Activated CD8-positive, alpha-beta memory T cell treated with anti-CD3 and anti-CD28 coated beads, Interleukin-2, amount 50 U/mL, for 24 hours (primary cell): ENCODE measurements around the gene VPS37C.
"Not testable (repeated sequence)": the region's sequence is repeated elsewhere in the genome, so short reads cannot be mapped to it uniquely, and the experiment has no call there.

ENCODE experiments used
- DNase-seq: peaks from one replicate; pipeline ENCODE4 v3.0.0-alpha.2; 2020; ENCODE audit errors: extremely low read depth

Gene VPS37C

DNA sequence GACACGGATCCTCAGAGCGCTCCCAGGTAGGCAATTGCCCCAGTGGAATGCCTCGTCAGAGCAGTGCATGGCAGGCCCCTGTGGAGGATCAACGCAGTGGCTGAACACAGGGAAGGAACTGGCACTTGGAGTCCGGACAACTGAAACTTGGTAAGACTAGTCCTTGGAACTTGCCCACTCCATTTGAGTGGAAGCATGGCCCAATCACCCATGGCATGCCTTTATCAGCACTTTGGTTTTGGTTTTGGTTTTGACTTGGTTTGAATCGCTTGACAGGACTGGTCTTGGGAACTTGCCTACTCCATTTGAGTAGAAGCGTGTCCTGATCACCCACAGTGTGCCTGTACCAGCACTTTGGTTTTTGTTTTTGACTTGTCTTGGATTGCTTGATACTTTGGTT, 67.1 kb downstream of the VPS37C start:
- not testable (repeated sequence) for DNase-seq

DNA sequence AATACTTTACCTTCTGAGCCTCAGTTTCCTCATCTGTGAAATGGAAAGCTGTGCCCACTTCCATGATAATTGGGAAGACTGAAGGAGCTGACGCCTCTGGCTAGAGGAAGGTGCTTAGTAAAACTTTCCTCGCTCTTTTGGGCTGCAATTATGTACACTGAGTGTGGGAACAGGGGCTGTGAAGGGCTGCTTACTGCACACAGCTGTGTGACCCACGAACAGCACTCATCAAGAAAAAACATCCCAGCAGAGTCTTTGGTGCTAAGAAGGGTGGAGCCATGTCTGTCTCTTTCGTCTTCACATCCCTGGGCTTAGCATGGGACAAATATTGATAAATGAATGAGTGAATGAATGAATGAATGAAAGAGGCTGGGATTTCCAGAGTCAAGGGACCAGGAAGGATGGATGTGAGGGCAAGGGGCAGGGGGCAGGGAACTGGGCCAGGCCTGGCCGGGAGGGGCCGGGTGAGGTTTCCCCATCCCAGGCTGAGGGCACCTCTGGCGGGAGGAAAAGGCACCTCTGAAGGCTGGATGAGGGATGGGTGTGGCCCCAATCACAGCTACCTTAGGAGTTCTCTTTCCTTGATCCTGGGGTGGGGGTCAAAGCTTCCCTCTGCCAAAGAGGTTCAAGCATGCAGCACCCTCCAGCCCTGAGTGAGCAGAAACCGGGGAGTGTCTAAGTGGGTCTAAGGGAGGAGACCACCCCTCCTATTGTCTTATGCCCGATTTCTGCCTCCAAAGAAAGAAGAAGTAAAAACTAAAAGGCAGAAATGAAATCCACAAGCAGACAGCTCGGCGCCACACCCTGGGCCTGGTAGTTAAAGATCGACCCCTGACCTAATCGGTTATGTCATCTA, 68.1 kb downstream of the VPS37C start:
- no peak for DNase-seq

DNA sequence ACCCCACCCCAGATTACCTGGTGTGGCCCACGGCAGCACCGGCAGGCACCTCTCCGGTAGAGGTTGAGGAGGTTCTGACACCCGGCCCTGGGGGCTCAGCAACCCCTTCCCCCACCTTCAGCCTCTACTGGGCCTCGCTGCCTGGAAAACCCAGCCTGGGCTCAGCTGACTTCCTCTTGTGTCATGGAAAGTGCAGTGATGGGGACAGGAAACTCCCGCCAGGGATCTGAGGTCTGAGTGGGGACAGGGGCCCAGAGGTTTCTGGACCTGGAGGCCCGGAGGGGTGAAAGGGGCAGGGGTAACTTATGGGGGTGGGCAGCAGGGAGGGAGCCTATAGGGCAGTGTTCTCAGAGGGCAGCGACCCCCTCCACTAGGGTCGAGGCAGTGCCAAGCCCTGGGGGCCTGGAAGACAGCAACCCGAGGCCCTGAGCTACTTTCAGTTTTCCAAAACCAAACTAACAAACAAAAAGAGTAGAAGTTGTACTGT, 68.9 kb downstream of the VPS37C start:
- no peak for DNase-seq

DNA sequence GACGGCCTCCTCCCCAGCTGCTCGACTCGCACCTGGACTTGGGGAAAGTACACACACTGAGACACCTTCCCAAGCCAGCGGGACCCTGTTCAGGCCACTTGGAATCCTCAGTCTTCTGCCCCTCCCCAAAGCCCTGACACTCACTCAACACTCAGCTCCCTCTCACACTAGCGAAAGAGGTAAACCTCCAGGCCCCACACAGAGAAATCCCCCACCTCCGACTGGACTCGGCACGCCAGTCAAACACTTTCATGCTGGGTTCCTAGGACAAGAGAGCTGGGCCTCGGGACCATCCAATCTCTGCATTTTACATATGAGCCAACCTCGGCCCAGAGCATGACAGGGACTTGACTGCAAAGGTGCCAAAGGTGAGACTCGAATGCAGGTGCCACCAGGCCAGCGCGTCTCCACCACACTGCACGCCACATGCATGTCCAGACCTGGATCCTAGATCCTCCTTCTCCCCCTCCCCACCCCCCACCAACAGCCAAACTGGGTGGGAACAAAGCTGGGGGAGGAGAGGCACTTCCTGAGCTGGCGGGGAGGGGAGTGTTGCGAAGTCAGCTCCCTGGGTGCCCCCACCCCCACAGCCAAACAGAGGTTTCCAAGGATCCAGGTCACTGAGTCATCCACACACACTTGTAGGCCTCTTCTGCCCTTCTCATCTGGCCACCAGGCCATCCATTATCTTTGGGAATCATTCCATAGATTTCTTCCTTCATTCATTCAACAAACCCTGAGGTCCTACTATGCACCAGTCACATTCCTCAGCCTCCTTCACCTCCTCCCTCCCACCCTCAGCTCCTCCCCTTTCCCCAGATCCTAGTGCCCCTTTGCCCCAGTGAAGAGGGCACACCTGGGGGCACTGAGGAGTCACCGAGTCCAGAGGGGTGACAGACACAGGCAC, 69.6 kb downstream of the VPS37C start:
- DNase-seq = no peak

DNA sequence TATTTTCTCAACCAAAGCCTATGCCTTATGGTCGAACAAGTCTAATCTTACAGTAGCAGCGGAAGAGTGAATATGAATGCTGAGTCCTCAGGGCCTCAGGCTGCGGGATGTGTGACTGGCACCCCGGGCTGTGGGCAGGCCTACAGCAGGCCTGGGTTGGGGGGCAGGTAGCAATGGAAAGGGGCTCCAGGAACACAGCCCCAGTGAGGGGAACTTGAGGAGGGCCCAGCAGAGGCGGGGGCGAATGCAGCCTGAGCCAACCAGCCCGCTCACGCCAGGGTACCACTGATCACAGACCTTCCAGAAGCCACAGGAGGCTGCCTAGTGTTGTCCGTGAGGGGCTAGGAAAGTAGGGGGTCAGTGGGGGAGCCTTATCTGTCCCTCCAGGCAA, 70.2 kb downstream of the VPS37C start:
- no peak for DNase-seq

DNA sequence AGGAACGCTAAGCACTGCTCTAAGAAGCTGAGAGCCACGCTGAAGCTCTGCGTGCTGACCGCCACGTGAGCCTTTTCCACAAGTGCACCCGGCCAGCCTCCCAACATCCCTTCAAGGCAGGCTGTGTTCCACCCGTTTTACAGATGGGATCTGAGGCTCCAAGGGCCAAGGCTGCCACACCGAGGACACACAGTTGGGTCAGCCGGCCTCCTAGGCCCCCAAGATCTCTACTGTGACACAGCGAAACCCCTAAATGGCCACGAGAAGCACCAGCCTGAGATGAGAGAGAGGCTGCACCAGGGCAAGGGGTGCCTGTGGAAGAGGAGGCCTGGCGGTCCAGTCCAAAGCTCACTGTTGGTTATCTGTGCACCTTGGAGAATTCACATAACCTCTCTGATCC, 70.7 kb downstream of the VPS37C start:
- no peak for DNase-seq

DNA sequence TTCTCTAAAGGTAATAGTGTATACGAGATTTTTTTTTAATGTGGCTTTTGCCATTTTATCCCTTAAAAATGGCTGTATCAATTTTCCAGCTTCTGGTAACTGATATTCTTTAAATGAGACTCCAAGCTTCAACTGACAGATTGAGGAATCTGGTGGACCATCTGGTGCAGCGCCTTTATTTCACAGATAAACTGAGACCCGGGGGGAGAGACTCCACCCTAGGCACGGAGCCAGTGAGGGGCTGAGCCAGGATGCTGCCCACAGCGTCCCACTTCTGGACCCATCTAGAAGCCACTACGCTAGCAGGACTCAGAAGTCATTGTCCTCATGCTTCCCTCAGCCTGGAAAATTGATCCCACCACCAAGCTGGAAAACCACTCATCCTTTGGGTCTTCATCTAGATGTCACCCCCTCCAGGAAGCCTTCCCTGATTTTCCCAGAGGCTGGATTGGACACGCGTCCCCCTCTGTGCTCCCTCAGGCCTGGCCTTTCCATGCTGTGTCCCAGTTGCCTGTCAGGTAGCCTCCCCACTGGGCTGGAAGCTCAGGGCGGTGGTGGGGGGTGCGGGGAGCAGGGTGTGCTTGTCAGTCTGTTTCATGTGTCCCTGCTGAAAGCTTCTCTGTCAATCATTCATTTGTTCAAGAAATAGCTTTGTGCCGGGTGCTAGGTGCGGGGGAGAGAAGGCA, 71.3 kb downstream of the VPS37C start:
- no peak for DNase-seq

DNA sequence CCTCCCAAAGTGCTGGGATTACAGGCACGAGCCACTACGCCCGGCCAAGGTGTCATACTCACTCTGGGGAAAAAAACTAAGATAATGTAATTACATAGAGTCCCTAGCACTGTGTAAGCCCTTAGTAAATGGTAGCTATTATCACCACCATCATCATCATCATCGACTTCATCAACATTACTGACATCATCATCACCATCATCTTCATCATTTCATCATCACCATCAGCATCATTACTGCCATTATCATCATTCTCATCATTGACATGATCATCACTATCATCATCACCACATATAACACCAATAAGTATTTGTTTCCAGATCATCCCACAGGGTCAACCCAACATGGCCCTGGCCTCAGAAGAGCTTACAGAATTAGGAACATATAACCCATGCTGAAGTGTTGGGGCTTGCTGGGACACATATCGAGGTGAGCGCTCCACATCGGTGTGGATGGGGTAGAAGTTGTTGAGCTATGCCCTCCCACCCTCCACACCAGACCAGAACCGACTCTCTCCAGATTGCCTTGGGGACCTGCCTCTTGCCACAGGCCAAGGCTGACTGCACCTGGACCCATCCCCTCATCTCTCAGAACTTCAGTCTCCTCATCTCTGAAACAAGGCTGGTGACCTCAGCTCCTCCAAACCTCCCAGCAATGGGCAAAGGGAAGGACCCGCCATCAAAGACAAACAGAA, 73.7 kb downstream of the VPS37C start:
- no peak for DNase-seq

DNA sequence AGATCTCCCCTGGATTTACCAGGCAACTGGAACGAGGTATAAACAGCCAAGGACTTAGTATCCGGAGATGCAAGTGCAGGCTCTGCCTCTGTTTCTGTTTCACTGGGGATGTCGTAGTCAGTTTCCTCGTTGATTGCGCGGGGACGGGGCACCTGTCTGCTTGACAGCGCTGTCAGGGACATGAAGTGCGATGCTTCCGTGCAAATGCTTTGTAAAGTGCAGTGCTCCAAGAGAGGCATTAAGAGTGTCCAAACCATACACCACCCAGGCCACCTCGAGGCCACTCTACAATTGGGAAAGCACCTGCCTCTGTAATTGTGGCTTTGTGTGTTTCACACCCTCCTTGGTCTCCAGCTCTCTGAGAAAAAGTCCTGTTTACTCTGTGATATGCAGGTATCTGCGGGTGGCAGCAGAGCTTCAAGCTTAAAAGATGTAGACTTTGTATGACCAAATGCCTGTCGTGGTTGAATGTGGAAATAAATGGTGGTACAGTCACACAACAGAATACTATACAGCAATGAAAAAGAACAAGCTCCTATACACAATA, 77.6 kb downstream of the VPS37C start:
- no peak for DNase-seq

DNA sequence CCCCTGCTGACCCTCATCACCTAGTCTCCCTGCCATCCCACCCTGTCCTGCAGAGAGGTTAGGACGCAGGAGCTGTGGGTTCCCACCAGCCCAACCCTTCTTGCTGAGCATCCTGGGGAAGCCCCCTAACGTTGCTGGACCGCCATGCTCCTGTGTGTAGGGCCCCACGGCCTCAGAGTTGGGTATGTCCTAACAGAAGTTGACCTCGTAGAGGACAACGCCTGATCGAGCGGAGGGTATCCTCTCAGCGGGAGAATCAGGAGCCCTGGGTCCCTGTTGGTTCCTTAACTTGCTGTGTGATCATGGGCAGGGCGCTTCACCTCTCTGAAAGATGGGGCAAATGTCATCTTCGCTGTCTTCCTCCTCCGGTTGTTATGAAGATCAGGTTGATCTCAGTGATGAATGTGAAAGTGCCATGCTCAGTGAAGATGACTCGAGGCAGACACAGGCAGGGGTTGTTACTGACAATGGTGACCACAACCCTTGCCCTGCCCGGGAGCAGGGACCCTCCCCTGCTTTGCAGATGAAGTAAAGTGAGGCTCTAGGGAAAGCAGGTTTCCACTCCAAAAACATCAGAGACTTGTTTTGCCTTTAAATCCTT, 78.2 kb downstream of the VPS37C start:
- no peak for DNase-seq

DNA sequence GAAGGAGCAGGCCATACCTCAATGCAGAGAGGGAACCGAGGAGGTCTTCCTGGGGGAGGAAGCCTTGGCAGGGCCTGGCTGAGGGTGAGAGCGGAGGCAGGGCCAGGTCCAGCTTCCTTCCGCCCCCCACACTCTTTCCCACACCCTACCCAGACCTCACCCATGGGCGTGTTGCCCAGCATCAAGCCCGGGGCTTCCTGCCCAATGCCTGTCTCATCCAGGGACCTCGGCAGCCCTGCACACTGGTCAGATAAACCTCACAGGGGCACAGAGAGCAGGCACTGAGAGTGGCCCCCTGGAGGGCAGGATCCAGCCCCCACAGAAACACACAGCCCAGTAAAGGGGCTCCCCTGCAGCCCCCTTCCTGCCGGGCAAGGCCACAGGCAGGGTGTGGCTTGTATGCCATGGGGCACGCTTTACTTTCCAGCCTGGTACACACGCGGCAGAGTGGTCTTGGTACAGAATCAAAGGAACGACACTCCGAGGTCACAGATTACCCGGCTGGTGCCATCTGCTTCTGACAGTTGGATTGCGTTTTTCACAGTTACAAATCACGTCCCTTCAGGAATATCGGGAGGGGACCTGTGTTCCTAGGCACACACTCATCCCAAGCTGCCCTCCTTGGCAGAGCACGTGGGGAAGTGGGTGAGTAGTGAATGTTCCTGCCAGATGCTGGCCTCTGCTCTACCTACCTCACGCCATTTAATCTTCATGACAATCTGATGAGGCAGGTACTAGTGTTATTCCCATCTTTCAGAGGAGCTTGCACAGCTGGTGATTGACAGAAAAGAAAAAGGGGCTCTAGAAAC, 79.0 kb downstream of the VPS37C start:
- no peak for DNase-seq

DNA sequence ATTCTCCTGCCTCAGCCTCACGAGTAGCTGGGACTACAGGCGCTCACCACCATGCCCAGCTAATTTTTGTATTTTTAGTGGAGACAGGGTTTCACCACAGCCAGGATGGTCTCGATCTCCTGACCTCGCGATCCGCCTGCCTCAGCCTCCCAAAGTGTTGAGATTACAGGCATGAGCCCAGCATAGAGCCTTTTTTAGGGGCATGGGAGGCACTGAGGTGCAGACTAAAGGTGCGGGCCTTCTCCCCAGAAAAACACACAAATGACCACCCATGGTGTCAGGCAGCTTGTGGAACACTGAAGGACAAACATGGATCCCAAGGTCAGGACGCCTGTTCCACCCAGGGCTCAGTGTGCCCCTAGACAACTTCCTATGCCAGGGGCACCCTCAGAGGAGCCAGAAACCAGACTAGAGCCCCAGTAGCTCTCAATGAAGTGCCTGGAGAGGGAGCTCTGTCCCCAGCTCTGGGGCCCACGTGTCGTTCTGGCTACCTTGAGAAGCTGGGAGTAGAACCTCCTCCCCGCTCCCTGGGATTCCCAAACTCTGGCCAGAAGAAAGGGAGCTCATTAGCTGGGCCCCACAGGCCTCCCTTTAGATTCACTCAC, 80.1 kb downstream of the VPS37C start:
- DNase-seq = no peak

DNA sequence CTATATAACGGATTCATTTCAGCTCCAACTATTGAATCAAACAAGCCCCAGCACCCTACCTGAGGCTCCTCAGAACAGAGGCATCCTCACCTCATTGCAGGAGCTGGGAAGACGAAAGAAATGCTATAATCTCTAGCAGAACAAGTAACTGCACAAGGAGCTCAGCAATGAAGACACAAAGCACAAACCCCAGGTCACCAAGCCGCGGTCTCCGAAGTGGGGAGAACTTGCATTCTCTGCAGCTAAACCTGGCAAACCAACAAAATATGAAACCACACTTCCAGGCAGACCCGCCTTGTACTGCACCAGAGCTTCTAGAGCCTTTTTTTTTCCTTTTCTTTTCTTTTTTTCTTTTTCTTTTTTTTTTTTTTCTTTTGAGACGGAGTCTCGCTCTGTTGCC, 80.7 kb downstream of the VPS37C start:
- no peak for DNase-seq
